ENCODE data around the gene CFAP300.

The CFAP300 gene

GRCh38 chr11:102073253-102073652, 26.0 kb downstream of the CFAP300 start:
- no peak overlapping the region for H3K4me3 ChIP-seq (ENCODE audit: low read length)
- H3K4me2 ChIP-seq (ENCODE audit: low read length): no peak overlapping the region
- H3K36me3 ChIP-seq (replicated peaks; ENCODE audit: low read depth, low read length): no peaks in the 10 kb centered on the region
- H4K20me1 ChIP-seq (ENCODE audit: insufficient read depth, low read length): no peaks in the 10 kb centered on the region
- H3K4me1 ChIP-seq (ENCODE audit: low read length): no peaks in the 10 kb centered on the region
- no peaks in the 10 kb centered on the region for H3K79me2 ChIP-seq (ENCODE audit: low read length)
- H3K9me3 ChIP-seq (ENCODE audit: insufficient read depth, low read length): peaks cover 4% of the 10 kb centered on the region; the same call in 1 of the 2 replicates
- no peaks in the 10 kb centered on the region for H3K27me3 ChIP-seq (ENCODE audit: low read depth, low read length)
- TF ChIP-seq CTCF (IDR thresholded peaks at IDR 0.05; ENCODE audit: low read depth, low read length) (no peak), EZH2phosphoT487 (IDR thresholded peaks at IDR 0.05; ENCODE audit: low read depth) (no peak)
- no peak overlapping the region for H3K9ac ChIP-seq (ENCODE audit: low read length)
- no peak overlapping the region for H2AFZ ChIP-seq (ENCODE audit: low read depth, low read length)
- H3K27ac ChIP-seq (ENCODE audit: low read length): no peak overlapping the region

- no peak overlapping the region for H3K4me3 ChIP-seq (ENCODE audit: low read length)
- H4K20me1 ChIP-seq (ENCODE audit: insufficient read depth, low read length): no peaks in the 10 kb centered on the region
- no peaks in the 10 kb centered on the region for H3K79me2 ChIP-seq (ENCODE audit: low read length)
- no peak overlapping the region for H3K27ac ChIP-seq (ENCODE audit: low read length)
- no peaks in the 10 kb centered on the region for H3K9me3 ChIP-seq (ENCODE audit: insufficient read depth, low read length)
- no peaks in the 10 kb centered on the region for H3K4me1 ChIP-seq (ENCODE audit: low read length)
- TF ChIP-seq EZH2phosphoT487 (IDR thresholded peaks at IDR 0.05; ENCODE audit: low read depth) (no peak), CTCF (IDR thresholded peaks at IDR 0.05; ENCODE audit: low read depth, low read length) (no peak)
- no peak overlapping the region for H2AFZ ChIP-seq (ENCODE audit: low read depth, low read length)
- H3K27me3 ChIP-seq (ENCODE audit: low read depth, low read length): no peaks in the 10 kb centered on the region
- H3K36me3 ChIP-seq (replicated peaks; ENCODE audit: low read depth, low read length): no peaks in the 10 kb centered on the region
- no peak overlapping the region for H3K4me2 ChIP-seq (ENCODE audit: low read length)
- H3K9ac ChIP-seq (ENCODE audit: low read length): no peak overlapping the region
These were observed 32.4 kb downstream of the CFAP300 start for GRCh38 chr11:102079625-102080024.

GRCh38 chr11:102081313-102081712, 34.1 kb downstream of the CFAP300 start:
- Histone ChIP-seq H3K4me1 (ENCODE audit: low read length) (no peaks in the 10 kb centered on the region), H3K9me3 (ENCODE audit: insufficient read depth, low read length) (no peaks in the 10 kb centered on the region), H2AFZ (ENCODE audit: low read depth, low read length) (no peak overlapping the region), H3K4me2 (ENCODE audit: low read length) (no peak overlapping the region), H3K9ac (ENCODE audit: low read length) (no peak overlapping the region), H3K27ac (ENCODE audit: low read length) (no peak overlapping the region), H4K20me1 (ENCODE audit: insufficient read depth, low read length) (no peaks in the 10 kb centered on the region), H3K36me3 (replicated peaks; ENCODE audit: low read depth, low read length) (no peaks in the 10 kb centered on the region), H3K27me3 (ENCODE audit: low read depth, low read length) (no peaks in the 10 kb centered on the region), H3K4me3 (ENCODE audit: low read length) (no peak overlapping the region), H3K79me2 (ENCODE audit: low read length) (no peaks in the 10 kb centered on the region)
- no peak for TF ChIP-seq EZH2phosphoT487 (IDR thresholded peaks at IDR 0.05; ENCODE audit: low read depth)
- TF ChIP-seq CTCF (IDR thresholded peaks at IDR 0.05; ENCODE audit: low read depth, low read length): no peak

- H4K20me1 ChIP-seq (ENCODE audit: insufficient read depth, low read length): no peaks in the 10 kb centered on the region
- no peaks in the 10 kb centered on the region for H3K36me3 ChIP-seq (replicated peaks; ENCODE audit: low read depth, low read length)
- H3K79me2 ChIP-seq (ENCODE audit: low read length): no peaks in the 10 kb centered on the region
- no peak overlapping the region for H3K4me3 ChIP-seq (ENCODE audit: low read length)
- no peak overlapping the region for H3K9ac ChIP-seq (ENCODE audit: low read length)
- no peak overlapping the region for H3K27ac ChIP-seq (ENCODE audit: low read length)
- no peaks in the 10 kb centered on the region for H3K27me3 ChIP-seq (ENCODE audit: low read depth, low read length)
- H3K9me3 ChIP-seq (ENCODE audit: insufficient read depth, low read length): no peaks in the 10 kb centered on the region
- TF ChIP-seq CTCF (IDR thresholded peaks at IDR 0.05; ENCODE audit: low read depth, low read length) (no peak), EZH2phosphoT487 (IDR thresholded peaks at IDR 0.05; ENCODE audit: low read depth) (no peak)
- H3K4me1 ChIP-seq (ENCODE audit: low read length): no peaks in the 10 kb centered on the region
- no peak overlapping the region for H3K4me2 ChIP-seq (ENCODE audit: low read length)
- H2AFZ ChIP-seq (ENCODE audit: low read depth, low read length): no peak overlapping the region
These were observed 38.8 kb downstream of the CFAP300 start for GRCh38 chr11:102085864-102086551.
